ENCODE measurements around the gene KIF21B. TPM values are rescaled to one million over a fixed set of nuclear protein-coding genes. Genes with fewer than 3 reads are reported as not detected.

Gene KIF21B
- total RNA-seq, 1 experiment from 2014 or later, result 0.74 TPM

- in situ Hi-C loops (cut with HindIII; ENCODE audit: low pct_unique_long_range_greater_than_20kb, low sequenced_read_pairs), result no loop called here
- no peak for DNase-seq (ENCODE audit: low read depth, low spot score)
Observed at GRCh38 chr1:201009962-201010645, 13.4 kb downstream of the KIF21B start.

- DNase-seq (ENCODE audit: low read depth, low spot score), result no peak
- in situ Hi-C loops (cut with HindIII; ENCODE audit: low pct_unique_long_range_greater_than_20kb, low sequenced_read_pairs), result no loop called here
Observed at GRCh38 chr1:201008666-201009360, 14.7 kb downstream of the KIF21B start.

GRCh38 chr1:201007481-201007880, 16.0 kb downstream of the KIF21B start:
- no peak for DNase-seq (ENCODE audit: low read depth, low spot score)
- in situ Hi-C loops (cut with HindIII; ENCODE audit: low pct_unique_long_range_greater_than_20kb, low sequenced_read_pairs), result no loop called here

- in situ Hi-C loops (cut with HindIII; ENCODE audit: low pct_unique_long_range_greater_than_20kb, low sequenced_read_pairs), result no loop called here
- no peak for DNase-seq (ENCODE audit: low read depth, low spot score)
Observed at GRCh38 chr1:201006450-201006849, 17.1 kb downstream of the KIF21B start.

- in situ Hi-C loops (cut with HindIII; ENCODE audit: low pct_unique_long_range_greater_than_20kb, low sequenced_read_pairs), result no loop called here
- no peak for DNase-seq (ENCODE audit: low read depth, low spot score)
Observed at GRCh38 chr1:201004732-201005131, 18.8 kb downstream of the KIF21B start.

GRCh38 chr1:201004154-201004553, 19.4 kb downstream of the KIF21B start:
- DNase-seq (ENCODE audit: low read depth, low spot score), result no peak
- in situ Hi-C loops (cut with HindIII; ENCODE audit: low pct_unique_long_range_greater_than_20kb, low sequenced_read_pairs), result no loop called here

GRCh38 chr1:201002510-201002909, 21.0 kb downstream of the KIF21B start:
- no peak for DNase-seq (ENCODE audit: low read depth, low spot score)
- in situ Hi-C loops (cut with HindIII; ENCODE audit: low pct_unique_long_range_greater_than_20kb, low sequenced_read_pairs), result no loop called here

- in situ Hi-C loops (cut with HindIII; ENCODE audit: low pct_unique_long_range_greater_than_20kb, low sequenced_read_pairs), result no loop called here
- DNase-seq (ENCODE audit: low read depth, low spot score), result no peak
Observed at GRCh38 chr1:201001962-201002361, 21.6 kb downstream of the KIF21B start.

- in situ Hi-C loops (cut with HindIII; ENCODE audit: low pct_unique_long_range_greater_than_20kb, low sequenced_read_pairs), result no loop called here
- no peak for DNase-seq (ENCODE audit: low read depth, low spot score)
Observed at GRCh38 chr1:201000391-201000790, 23.1 kb downstream of the KIF21B start.

- in situ Hi-C loops (cut with HindIII; ENCODE audit: low pct_unique_long_range_greater_than_20kb, low sequenced_read_pairs), result no loop called here
- no peak for DNase-seq (ENCODE audit: low read depth, low spot score)
Observed at GRCh38 chr1:200999667-201000066, 23.8 kb downstream of the KIF21B start.

GRCh38 chr1:200998323-200998722, 25.2 kb downstream of the KIF21B start:
- in situ Hi-C loops (cut with HindIII; ENCODE audit: low pct_unique_long_range_greater_than_20kb, low sequenced_read_pairs), result no loop called here
- DNase-seq (ENCODE audit: low read depth, low spot score), result no peak

GRCh38 chr1:200992382-200993048, 31.0 kb downstream of the KIF21B start:
- in situ Hi-C loops (cut with HindIII; ENCODE audit: low pct_unique_long_range_greater_than_20kb, low sequenced_read_pairs), result no loop called here
- peak; percentile 20 for DNase-seq (ENCODE audit: low read depth, low spot score)

GRCh38 chr1:200991097-200991614, 32.4 kb downstream of the KIF21B start:
- in situ Hi-C loops (cut with HindIII; ENCODE audit: low pct_unique_long_range_greater_than_20kb, low sequenced_read_pairs), result no loop called here

GRCh38 chr1:200990114-200990513, 33.4 kb downstream of the KIF21B start:
- in situ Hi-C loops (cut with HindIII; ENCODE audit: low pct_unique_long_range_greater_than_20kb, low sequenced_read_pairs), result no loop called here
- no peak for DNase-seq (ENCODE audit: low read depth, low spot score)

More at GRCh38 chr1:200991097-200991614, 32.4 kb downstream of the KIF21B start:
- DNase-seq (ENCODE audit: low read depth, low spot score), result no peak

GRCh38 chr1:200989337-200989736, 34.2 kb downstream of the KIF21B start:
- in situ Hi-C loops (cut with HindIII; ENCODE audit: low pct_unique_long_range_greater_than_20kb, low sequenced_read_pairs), result no loop called here
- DNase-seq (ENCODE audit: low read depth, low spot score), result no peak

GRCh38 chr1:200988693-200989092, 34.8 kb downstream of the KIF21B start:
- in situ Hi-C loops (cut with HindIII; ENCODE audit: low pct_unique_long_range_greater_than_20kb, low sequenced_read_pairs), result no loop called here

GRCh38 chr1:200985481-200985880, 38.0 kb downstream of the KIF21B start:
- no peak for DNase-seq (ENCODE audit: low read depth, low spot score)
- in situ Hi-C loops (cut with HindIII; ENCODE audit: low pct_unique_long_range_greater_than_20kb, low sequenced_read_pairs), result no loop called here

More at GRCh38 chr1:200988693-200989092, 34.8 kb downstream of the KIF21B start:
- DNase-seq (ENCODE audit: low read depth, low spot score), result no peak

- DNase-seq (ENCODE audit: low read depth, low spot score), result no peak
- in situ Hi-C loops (cut with HindIII; ENCODE audit: low pct_unique_long_range_greater_than_20kb, low sequenced_read_pairs), result no loop called here
Observed at GRCh38 chr1:200983035-200983561, 40.4 kb downstream of the KIF21B start.
